Neural cell (in vitro differentiated cells): ENCODE measurements around the gene RARS1. TPM values are rescaled to one million over a fixed set of nuclear protein-coding genes. Genes with fewer than 3 reads are reported as not detected.
"Not testable (repeated sequence)": the region's sequence is repeated elsewhere in the genome, so short reads cannot be mapped to it uniquely, and the experiment has no call there.

Experiments
- H2AFZ ChIP-seq: fragments of 200-600, 300-800 bp; sonication (generic), shearing (Covaris generic); 2 replicates; pipeline ENCODE4 v1.6.0; 2014; ENCODE audit warnings: low read depth, mild to moderate bottlenecking, antibody characterized with exemption, low read length, moderate library complexity
- H3F3A ChIP-seq: fragments of 200-600 bp; shearing (Covaris generic); 2 replicates; pipeline ENCODE4 v1.6.1; 2016; ENCODE audit warnings: mild to moderate bottlenecking, moderate library complexity, mixed read lengths, antibody characterized with exemption, low read length; ENCODE audit not compliant: insufficient read depth, poor library complexity, severe bottlenecking
- H3K27ac ChIP-seq: fragments of 200-600, 300-800 bp; sonication (generic), shearing (Covaris generic); 2 replicates; pipeline ENCODE4 v1.5.1; 2014; ENCODE audit warnings: mild to moderate bottlenecking, low read length, moderate library complexity
- H3K27me3 ChIP-seq: fragments of 300-800, 200-600 bp; sonication (generic), shearing (Covaris generic); 2 replicates; pipeline ENCODE4 v1.6.0; 2014; ENCODE audit warnings: mild to moderate bottlenecking, low read depth, low read length, moderate library complexity; ENCODE audit not compliant: insufficient read depth
- H3K36me3 ChIP-seq: fragments of 300-800, 200-600 bp; sonication (generic), shearing (Covaris generic); 2 replicates; pipeline ENCODE4 v1.5.1; 2014; ENCODE audit warnings: mild to moderate bottlenecking, antibody characterized with exemption, low read length, moderate library complexity; ENCODE audit not compliant: insufficient read depth
- H3K4me2 ChIP-seq: fragments of 300-800, 200-600 bp; sonication (generic), shearing (Covaris generic); 2 replicates; pipeline ENCODE4 v1.6.0; 2014; ENCODE audit warnings: mild to moderate bottlenecking, low read length
- H3K4me3 ChIP-seq: fragments of 300-800, 200-600 bp; sonication (generic), shearing (Covaris generic); 2 replicates; pipeline ENCODE4 v1.5.1; 2014; ENCODE audit warnings: mild to moderate bottlenecking, low read length, moderate library complexity
- H3K79me2 ChIP-seq: fragments of 200-600 bp; shearing (Covaris generic); replicated peaks from 2 replicates; pipeline ENCODE4 v1.6.0; 2014; ENCODE audit warnings: mild to moderate bottlenecking, low read length, moderate library complexity; ENCODE audit not compliant: insufficient read depth
- H3K9ac ChIP-seq: fragments of 300-800, 200-600 bp; sonication (generic), shearing (Covaris generic); 2 replicates; pipeline ENCODE4 v1.6.1; 2016; ENCODE audit warnings: mild to moderate bottlenecking, low read length, mixed read lengths
- H3K9me2 ChIP-seq: fragments of 200-600 bp; shearing (Covaris generic); 2 replicates; pipeline ENCODE4 v1.6.1; 2016; ENCODE audit warnings: mild to moderate bottlenecking, low read length, mixed read lengths; ENCODE audit not compliant: insufficient read depth
- H3K9me3 ChIP-seq: fragments of 200-600, 300-800 bp; sonication (generic), shearing (Covaris generic); 2 replicates; pipeline ENCODE4 v1.6.1; 2016; ENCODE audit warnings: mild to moderate bottlenecking, mixed run types, low read length, moderate library complexity, mixed read lengths
- H4K20me1 ChIP-seq: fragments of 200-600 bp; shearing (Covaris generic); 2 replicates; pipeline ENCODE4 v1.6.1; 2016; ENCODE audit warnings: mild to moderate bottlenecking, mixed run types; ENCODE audit not compliant: insufficient read depth
- CTCF ChIP-seq: fragments of 450-650 bp; IDR thresholded peaks from 2 replicates; pipeline ENCODE4 v1.5.1; 2014; ENCODE audit warnings: antibody characterized with exemption, mild to moderate bottlenecking, moderate library complexity; ENCODE audit not compliant: poor library complexity, severe bottlenecking
- EP300 ChIP-seq: fragments of 450-650 bp; conservative IDR thresholded peaks from 2 replicates; pipeline ENCODE4 v1.6.1; 2014; ENCODE audit warnings: antibody characterized with exemption, mild to moderate bottlenecking, moderate library complexity; ENCODE audit not compliant: poor library complexity, severe bottlenecking
- EZH2 ChIP-seq: fragments of 200-600, 300-800 bp; shearing (Covaris generic), sonication (generic); IDR thresholded peaks from 2 replicates; pipeline ENCODE4 v1.6.1; 2014; ENCODE audit warnings: antibody characterized with exemption, low read length, borderline replicate concordance, mild to moderate bottlenecking; ENCODE audit not compliant: insufficient read depth, poor library complexity, severe bottlenecking
- MXI1 ChIP-seq: fragments of 450-650 bp; conservative IDR thresholded peaks from 2 replicates; pipeline ENCODE4 v1.6.1; 2014; ENCODE audit warnings: antibody characterized with exemption, mild to moderate bottlenecking; ENCODE audit not compliant: poor library complexity, severe bottlenecking
- POLR2AphosphoS5 ChIP-seq: IDR thresholded peaks from 2 replicates; pipeline ENCODE4 v1.6.1; 2012
- RAD21 ChIP-seq: fragments of 450-650 bp; conservative IDR thresholded peaks from 2 replicates; pipeline ENCODE4 v1.6.1; 2014; ENCODE audit warnings: antibody characterized with exemption, mild to moderate bottlenecking, moderate library complexity
- SMC3 ChIP-seq: fragments of 450-650 bp; conservative IDR thresholded peaks from 2 replicates; pipeline ENCODE4 v1.6.1; 2014; ENCODE audit warnings: antibody characterized with exemption, mild to moderate bottlenecking, moderate library complexity; ENCODE audit not compliant: poor library complexity
- TAF1 ChIP-seq: IDR thresholded peaks from 2 replicates; pipeline ENCODE4 v1.6.1; 2012; ENCODE audit warnings: low read depth
- polyA plus RNA-seq: library from polyadenylated mRNA; depleted of rRNA; stranded (reverse); fragments of >200 nt; gene quantifications from 2 replicates; pipeline ENCODE4 v1.2.3, GENCODE V29; 2014
- TF ChIP-seq, protein P1 (sequence below): IDR thresholded peaks from 2 replicates; pipeline ENCODE4 v1.6.1; 2012; ENCODE audit warnings: borderline replicate concordance

RARS1 gene
- polyA plus RNA-seq, 1 donor from 2014 or later, result 140 TPM

DNA sequence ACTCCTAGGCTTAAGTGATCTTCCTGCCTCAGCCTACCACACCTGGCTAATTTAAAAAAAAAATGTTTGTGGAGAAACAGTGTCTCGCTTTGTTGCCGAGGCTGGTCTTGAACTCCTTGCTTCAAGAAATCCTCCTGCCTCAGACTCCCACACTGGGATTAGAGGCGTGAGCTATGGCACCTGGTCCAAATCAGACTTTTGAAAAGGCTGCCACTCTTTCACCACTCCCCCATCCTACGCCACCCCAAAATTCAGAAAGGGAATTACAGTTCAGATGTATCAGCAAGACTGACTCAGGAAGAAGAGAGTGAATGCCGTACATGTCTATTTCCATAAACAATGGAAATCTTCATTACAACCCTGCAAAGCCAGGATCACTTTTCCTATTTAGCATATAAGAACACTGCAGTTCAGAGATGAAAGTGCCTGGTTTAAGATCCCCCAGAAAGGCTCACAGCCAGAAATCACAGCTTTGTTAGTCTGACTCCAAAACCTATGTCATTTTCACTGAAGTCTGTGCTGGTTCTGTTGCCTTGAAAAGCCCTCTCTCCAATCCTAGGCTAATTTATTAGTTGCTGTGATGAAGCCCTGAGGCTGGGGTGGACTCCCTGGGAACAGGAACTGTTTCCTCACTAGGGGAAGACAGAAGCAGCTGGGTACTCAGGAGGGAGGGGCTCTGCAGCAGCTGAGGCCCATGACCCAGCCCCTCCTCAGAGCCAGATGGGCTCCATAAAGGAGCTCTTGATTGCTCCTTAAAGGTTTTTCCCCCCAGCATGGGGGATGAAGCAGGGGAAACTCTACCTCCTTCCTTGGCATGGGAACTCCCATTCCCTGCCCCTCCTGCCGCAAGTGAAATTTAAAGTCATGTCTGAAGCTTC lies 46.0 kb downstream of the RARS1 start:
- Histone ChIP-seq H4K20me1 (no peaks in the 10 kb centered on the region), H3K9me2 (no peaks in the 10 kb centered on the region), H3K9ac (no peak overlapping the region), H3K27ac (no peak overlapping the region), H3K79me2 (no peaks in the 10 kb centered on the region), H3K27me3 (no peaks in the 10 kb centered on the region), H3K4me2 (no peak overlapping the region), H3K9me3 (no peaks in the 10 kb centered on the region), H3K36me3 (no peaks in the 10 kb centered on the region), H3K4me3 (no peak overlapping the region), H2AFZ (no peak overlapping the region), H3F3A (no peaks in the 10 kb centered on the region)
- no peak for TF ChIP-seq SMC3
- no peak for TF ChIP-seq EZH2

- H3K27ac ChIP-seq, H3K9ac ChIP-seq, H3K79me2 ChIP-seq, H2AFZ ChIP-seq, H3K9me3 ChIP-seq, H3K9me2 ChIP-seq, H3K4me2 ChIP-seq, H4K20me1 ChIP-seq, H3F3A ChIP-seq, H3K4me3 ChIP-seq, H3K36me3 ChIP-seq, H3K27me3 ChIP-seq: not testable (repeated sequence)
Observed at GRCh38 chr5:168534351-168534750, 48.1 kb downstream of the RARS1 start.

- Histone ChIP-seq H3K79me2 (no peaks in the 10 kb centered on the region), H3K9me2 (no peaks in the 10 kb centered on the region), H3K4me3 (no peak overlapping the region), H3K27me3 (no peaks in the 10 kb centered on the region), H3K9ac (no peak overlapping the region), H3K4me2 (no peak overlapping the region), H4K20me1 (no peaks in the 10 kb centered on the region), H3K9me3 (no peaks in the 10 kb centered on the region), H3K36me3 (no peaks in the 10 kb centered on the region), H3F3A (no peaks in the 10 kb centered on the region), H2AFZ (no peak overlapping the region), H3K27ac (no peak overlapping the region)
- no peak for TF ChIP-seq MXI1
- TF ChIP-seq SMC3, result no peak
- TF ChIP-seq POLR2AphosphoS5, result no peak
- TF ChIP-seq, protein P1, sequence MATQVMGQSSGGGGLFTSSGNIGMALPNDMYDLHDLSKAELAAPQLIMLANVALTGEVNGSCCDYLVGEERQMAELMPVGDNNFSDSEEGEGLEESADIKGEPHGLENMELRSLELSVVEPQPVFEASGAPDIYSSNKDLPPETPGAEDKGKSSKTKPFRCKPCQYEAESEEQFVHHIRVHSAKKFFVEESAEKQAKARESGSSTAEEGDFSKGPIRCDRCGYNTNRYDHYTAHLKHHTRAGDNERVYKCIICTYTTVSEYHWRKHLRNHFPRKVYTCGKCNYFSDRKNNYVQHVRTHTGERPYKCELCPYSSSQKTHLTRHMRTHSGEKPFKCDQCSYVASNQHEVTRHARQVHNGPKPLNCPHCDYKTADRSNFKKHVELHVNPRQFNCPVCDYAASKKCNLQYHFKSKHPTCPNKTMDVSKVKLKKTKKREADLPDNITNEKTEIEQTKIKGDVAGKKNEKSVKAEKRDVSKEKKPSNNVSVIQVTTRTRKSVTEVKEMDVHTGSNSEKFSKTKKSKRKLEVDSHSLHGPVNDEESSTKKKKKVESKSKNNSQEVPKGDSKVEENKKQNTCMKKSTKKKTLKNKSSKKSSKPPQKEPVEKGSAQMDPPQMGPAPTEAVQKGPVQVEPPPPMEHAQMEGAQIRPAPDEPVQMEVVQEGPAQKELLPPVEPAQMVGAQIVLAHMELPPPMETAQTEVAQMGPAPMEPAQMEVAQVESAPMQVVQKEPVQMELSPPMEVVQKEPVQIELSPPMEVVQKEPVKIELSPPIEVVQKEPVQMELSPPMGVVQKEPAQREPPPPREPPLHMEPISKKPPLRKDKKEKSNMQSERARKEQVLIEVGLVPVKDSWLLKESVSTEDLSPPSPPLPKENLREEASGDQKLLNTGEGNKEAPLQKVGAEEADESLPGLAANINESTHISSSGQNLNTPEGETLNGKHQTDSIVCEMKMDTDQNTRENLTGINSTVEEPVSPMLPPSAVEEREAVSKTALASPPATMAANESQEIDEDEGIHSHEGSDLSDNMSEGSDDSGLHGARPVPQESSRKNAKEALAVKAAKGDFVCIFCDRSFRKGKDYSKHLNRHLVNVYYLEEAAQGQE, result no peak
- TF ChIP-seq TAF1, result no peak
- TF ChIP-seq CTCF, result no peak
- TF ChIP-seq EZH2, result no peak
- TF ChIP-seq EP300, result no peak
- no peak for TF ChIP-seq RAD21
Observed at GRCh38 chr5:168537176-168537575, 50.9 kb downstream of the RARS1 start.
